NB4 (cell line): Measurements from ENCODE around the gene RERE.

Experiments used
- CTCF ChIP-seq: IDR thresholded peaks from one replicate; pipeline ENCODE4 v1.5.1; 2012; ENCODE audit warnings: low read depth, low read length
- MYC ChIP-seq: IDR thresholded peaks from 2 replicates; pipeline ENCODE4 v1.6.1; 2011; ENCODE audit warnings: low read depth, low read length
- POLR2A ChIP-seq: IDR thresholded peaks from 2 replicates; pipeline ENCODE4 v1.6.1; 2011; ENCODE audit warnings: mild to moderate bottlenecking; ENCODE audit not compliant: insufficient read length; ENCODE audit errors: extremely low read depth
- TF ChIP-seq, protein P1 (sequence below): IDR thresholded peaks from 2 replicates; pipeline ENCODE4 v1.6.1; 2011; ENCODE audit warnings: low read depth, low read length

- TF ChIP-seq CTCF = no peak
- no peak for TF ChIP-seq POLR2A
- TF ChIP-seq, protein P1, sequence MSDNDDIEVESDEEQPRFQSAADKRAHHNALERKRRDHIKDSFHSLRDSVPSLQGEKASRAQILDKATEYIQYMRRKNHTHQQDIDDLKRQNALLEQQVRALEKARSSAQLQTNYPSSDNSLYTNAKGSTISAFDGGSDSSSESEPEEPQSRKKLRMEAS = no peak
- no peak for TF ChIP-seq MYC
Observed at GRCh38 chr1:8586438-8586837, 231.0 kb downstream of the RERE start.
